ENCODE results near the gene RAB11A. TPM values are rescaled to one million over a fixed set of nuclear protein-coding genes. Genes with fewer than 3 reads are reported as not detected.

The RAB11A gene
- total and polyA plus RNA-seq, 2 donors (not counting 1 experiment from before 2014, with no cell fraction given): 56.8 to 501 TPM

DNA sequence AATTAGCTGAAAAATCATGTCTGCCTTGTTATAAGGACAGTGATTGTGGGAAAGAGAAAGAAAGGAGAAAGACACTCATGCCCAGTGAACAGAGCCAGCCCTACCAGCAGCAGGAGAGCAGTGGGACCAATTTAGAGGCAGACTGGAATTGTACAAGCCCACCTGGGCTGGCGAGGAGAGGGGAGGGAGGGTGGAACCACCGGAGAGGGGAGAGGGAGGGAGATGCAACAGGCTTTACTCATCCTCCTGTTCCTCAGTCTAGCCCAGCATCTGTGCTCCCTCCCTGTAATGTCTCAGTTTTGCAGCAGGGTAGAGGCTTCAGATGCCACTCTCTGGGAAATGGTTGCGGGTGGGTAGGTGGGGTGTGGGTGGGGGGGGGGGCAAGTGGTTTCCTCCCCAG, 54.7 kb downstream of the RAB11A start:
- Histone ChIP-seq H3K36me3 (ENCODE audit: control insufficient read depth, insufficient read depth, low read length) (no peaks in the 10 kb centered on the region), H3K4me1 (ENCODE audit: control insufficient read depth, extremely low read depth, insufficient read depth, low read length) (no peaks in the 10 kb centered on the region), H3K9ac (ENCODE audit: insufficient read depth, low read length) (no peak overlapping the region), H3K9me3 (ENCODE audit: control insufficient read depth, insufficient read depth, low read depth, low read length) (no peaks in the 10 kb centered on the region), H3K4me2 (ENCODE audit: extremely low read depth, insufficient read depth, low read length) (no peak overlapping the region), H3K27me3 (ENCODE audit: control insufficient read depth, insufficient read depth, low read length) (no peaks in the 10 kb centered on the region), H4K20me1 (ENCODE audit: control insufficient read depth, extremely low read depth, insufficient read depth, low read length) (no peaks in the 10 kb centered on the region), H3K4me3 (replicated peaks in 1 of 4; ENCODE audit: control extremely low read depth in 1 of 4, insufficient read depth in 1 of 4, low read depth in 3 of 4, low read length in 4 of 4) (no peak overlapping the region), H3K27ac (ENCODE audit: insufficient read depth, low read length) (no peak overlapping the region), H3K79me2 (ENCODE audit: control insufficient read depth, insufficient read depth, low read length) (no peaks in the 10 kb centered on the region), H2AFZ (ENCODE audit: low read length) (no peak overlapping the region)
- TF ChIP-seq EZH2 (IDR thresholded peaks at IDR 0.05; ENCODE audit: low read length, missing control alignments): no peak
- TF ChIP-seq, protein P1, sequence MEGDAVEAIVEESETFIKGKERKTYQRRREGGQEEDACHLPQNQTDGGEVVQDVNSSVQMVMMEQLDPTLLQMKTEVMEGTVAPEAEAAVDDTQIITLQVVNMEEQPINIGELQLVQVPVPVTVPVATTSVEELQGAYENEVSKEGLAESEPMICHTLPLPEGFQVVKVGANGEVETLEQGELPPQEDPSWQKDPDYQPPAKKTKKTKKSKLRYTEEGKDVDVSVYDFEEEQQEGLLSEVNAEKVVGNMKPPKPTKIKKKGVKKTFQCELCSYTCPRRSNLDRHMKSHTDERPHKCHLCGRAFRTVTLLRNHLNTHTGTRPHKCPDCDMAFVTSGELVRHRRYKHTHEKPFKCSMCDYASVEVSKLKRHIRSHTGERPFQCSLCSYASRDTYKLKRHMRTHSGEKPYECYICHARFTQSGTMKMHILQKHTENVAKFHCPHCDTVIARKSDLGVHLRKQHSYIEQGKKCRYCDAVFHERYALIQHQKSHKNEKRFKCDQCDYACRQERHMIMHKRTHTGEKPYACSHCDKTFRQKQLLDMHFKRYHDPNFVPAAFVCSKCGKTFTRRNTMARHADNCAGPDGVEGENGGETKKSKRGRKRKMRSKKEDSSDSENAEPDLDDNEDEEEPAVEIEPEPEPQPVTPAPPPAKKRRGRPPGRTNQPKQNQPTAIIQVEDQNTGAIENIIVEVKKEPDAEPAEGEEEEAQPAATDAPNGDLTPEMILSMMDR (conservative IDR thresholded peaks at IDR 0.05 in 1 of 2, IDR thresholded peaks at IDR 0.05 in 1 of 2; ENCODE audit: low read depth in 1 of 2, low read length in 2 of 2): no peak
- no peak for DNase-seq (ENCODE audit: low read depth in 2 of 2)

DNA sequence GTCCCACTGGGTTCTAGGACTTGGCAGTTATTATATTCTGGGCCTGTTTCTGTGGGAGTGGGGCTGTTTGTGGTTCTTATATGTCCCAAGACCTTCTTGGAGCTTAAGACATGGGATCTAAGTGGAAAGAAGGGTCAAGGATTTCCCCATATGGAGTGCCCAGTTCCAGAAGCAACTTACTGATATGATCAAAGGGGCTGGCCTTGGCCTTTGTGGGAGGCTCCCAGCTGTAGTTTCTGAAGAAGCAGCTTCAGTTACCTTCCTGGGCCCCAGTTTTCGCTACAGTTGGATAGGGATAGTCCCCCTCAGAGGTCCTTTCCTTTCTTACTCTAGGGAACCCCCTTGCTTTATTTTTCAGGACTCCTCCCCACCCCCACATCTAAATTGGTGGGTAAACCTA, 56.0 kb downstream of the RAB11A start:
- H3K4me3 ChIP-seq (replicated peaks in 1 of 4; ENCODE audit: control extremely low read depth in 1 of 4, insufficient read depth in 1 of 4, low read depth in 3 of 4, low read length in 4 of 4): no peak overlapping the region
- H2AFZ ChIP-seq (ENCODE audit: low read length): no peak overlapping the region
- TF ChIP-seq, protein P1 (conservative IDR thresholded peaks at IDR 0.05 in 1 of 2, IDR thresholded peaks at IDR 0.05 in 1 of 2; ENCODE audit: low read depth in 1 of 2, low read length in 2 of 2): no peak
- TF ChIP-seq EZH2 (IDR thresholded peaks at IDR 0.05; ENCODE audit: low read length, missing control alignments): no peak
- H3K27ac ChIP-seq (ENCODE audit: insufficient read depth, low read length): no peak overlapping the region
- H3K9me3 ChIP-seq (ENCODE audit: control insufficient read depth, insufficient read depth, low read depth, low read length): no peaks in the 10 kb centered on the region
- H3K4me2 ChIP-seq (ENCODE audit: extremely low read depth, insufficient read depth, low read length): no peak overlapping the region
- no peaks in the 10 kb centered on the region for H4K20me1 ChIP-seq (ENCODE audit: control insufficient read depth, extremely low read depth, insufficient read depth, low read length)
- H3K27me3 ChIP-seq (ENCODE audit: control insufficient read depth, insufficient read depth, low read length): no peaks in the 10 kb centered on the region
- no peaks in the 10 kb centered on the region for H3K4me1 ChIP-seq (ENCODE audit: control insufficient read depth, extremely low read depth, insufficient read depth, low read length)
- no peak for DNase-seq (ENCODE audit: low read depth in 2 of 2)
- H3K9ac ChIP-seq (ENCODE audit: insufficient read depth, low read length): no peak overlapping the region
- H3K79me2 ChIP-seq (ENCODE audit: control insufficient read depth, insufficient read depth, low read length): no peaks in the 10 kb centered on the region
- H3K36me3 ChIP-seq (ENCODE audit: control insufficient read depth, insufficient read depth, low read length): no peaks in the 10 kb centered on the region

DNA sequence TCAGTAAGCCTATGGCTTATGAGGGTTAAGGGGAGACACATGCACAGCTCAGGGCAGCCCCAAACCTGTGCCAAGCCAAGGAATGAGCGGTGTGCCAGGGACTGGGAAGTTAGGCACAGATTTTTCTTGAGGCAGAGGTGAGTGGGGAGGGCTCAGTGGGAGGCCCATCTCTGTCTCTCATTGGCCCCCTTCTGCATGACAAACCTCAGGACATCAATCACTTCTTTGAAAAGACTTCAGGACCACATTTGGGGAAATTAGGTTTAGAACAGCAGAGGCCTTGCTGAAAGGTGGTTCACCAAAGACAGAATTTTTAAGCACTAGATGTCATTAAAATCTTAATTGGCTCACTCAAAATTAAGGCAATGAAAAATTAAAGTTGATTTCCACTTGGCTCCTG, 57.2 kb downstream of the RAB11A start:
- H2AFZ ChIP-seq (ENCODE audit: low read length): no peak overlapping the region
- H3K9me3 ChIP-seq (ENCODE audit: control insufficient read depth, insufficient read depth, low read depth, low read length): no peaks in the 10 kb centered on the region
- no peak overlapping the region for H3K4me2 ChIP-seq (ENCODE audit: extremely low read depth, insufficient read depth, low read length)
- no peak for DNase-seq (ENCODE audit: low read depth in 2 of 2)
- H3K9ac ChIP-seq (ENCODE audit: insufficient read depth, low read length): no peak overlapping the region
- H3K4me3 ChIP-seq (replicated peaks in 1 of 4; ENCODE audit: control extremely low read depth in 1 of 4, insufficient read depth in 1 of 4, low read depth in 3 of 4, low read length in 4 of 4): no peak overlapping the region
- no peaks in the 10 kb centered on the region for H4K20me1 ChIP-seq (ENCODE audit: control insufficient read depth, extremely low read depth, insufficient read depth, low read length)
- H3K27ac ChIP-seq (ENCODE audit: insufficient read depth, low read length): no peak overlapping the region
- no peak for TF ChIP-seq EZH2 (IDR thresholded peaks at IDR 0.05; ENCODE audit: low read length, missing control alignments)
- TF ChIP-seq, protein P1 (conservative IDR thresholded peaks at IDR 0.05 in 1 of 2, IDR thresholded peaks at IDR 0.05 in 1 of 2; ENCODE audit: low read depth in 1 of 2, low read length in 2 of 2): no peak
- H3K36me3 ChIP-seq (ENCODE audit: control insufficient read depth, insufficient read depth, low read length): no peaks in the 10 kb centered on the region
- H3K27me3 ChIP-seq (ENCODE audit: control insufficient read depth, insufficient read depth, low read length): no peaks in the 10 kb centered on the region
- H3K4me1 ChIP-seq (ENCODE audit: control insufficient read depth, extremely low read depth, insufficient read depth, low read length): no peaks in the 10 kb centered on the region
- no peaks in the 10 kb centered on the region for H3K79me2 ChIP-seq (ENCODE audit: control insufficient read depth, insufficient read depth, low read length)

All from fibroblast of lung (primary cell).